Measurements from ENCODE around the gene NRXN3. TPM values are rescaled to one million over a fixed set of nuclear protein-coding genes. Genes with fewer than 3 reads are reported as not detected.

Gene NRXN3
- total RNA-seq, 1 experiment from 2014 or later: 1.1 TPM

DNA sequence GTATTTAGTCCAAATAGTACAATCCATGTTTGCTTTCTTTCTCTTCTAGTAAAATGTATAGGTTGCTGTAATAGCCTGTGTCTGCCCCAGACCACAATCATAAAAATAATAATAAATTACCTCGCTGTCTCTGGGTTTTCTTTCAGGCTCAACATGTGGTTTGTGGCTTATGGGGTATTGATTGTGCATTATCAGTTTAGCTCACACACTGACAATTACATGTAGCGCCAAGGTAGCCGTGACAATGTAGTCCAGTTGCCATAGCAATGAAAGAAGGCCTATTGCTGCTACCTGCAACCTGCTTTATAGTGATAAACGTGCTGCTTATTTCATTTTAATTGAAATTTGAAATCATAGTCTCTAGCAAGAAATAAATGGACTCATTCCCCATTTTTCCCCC lies 1009.8 kb downstream of the NRXN3 start:
- POLR2A ChIA-PET (ENCODE audit: unreplicated experiment): no interaction called here
- no peak for ATAC-seq
- no peak overlapping the region for H3K27ac ChIP-seq (ENCODE audit: low read length)

DNA sequence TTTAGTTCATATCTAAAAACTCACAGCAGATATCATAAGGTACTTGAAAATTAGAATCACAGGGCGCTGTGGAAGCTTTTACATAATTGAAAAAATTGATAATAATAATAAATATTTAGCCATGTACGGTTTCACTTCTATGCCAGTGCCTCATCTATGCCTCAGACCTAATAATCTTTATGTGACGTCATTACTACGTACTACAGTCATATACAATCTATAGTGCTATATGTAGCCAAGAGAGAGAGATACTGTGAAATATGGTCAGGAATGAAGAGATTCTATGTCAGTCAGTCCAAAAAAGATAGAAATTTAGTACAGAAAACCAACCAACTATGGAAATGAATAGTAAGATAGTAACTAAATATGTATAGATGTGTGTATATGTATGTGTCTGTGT lies 1010.5 kb downstream of the NRXN3 start:
- no TSS peak for BruUV-seq (replicated peaks)

More for the DNA sequence above, 1009.8 kb downstream of the NRXN3 start:
- H2AFZ ChIP-seq (ENCODE audit: low read length): no peak overlapping the region
- no peaks in the 10 kb centered on the region for H3K9me2 ChIP-seq (replicated peaks; ENCODE audit: low read length)
- no peak overlapping the region for H3K9ac ChIP-seq (ENCODE audit: low read length)
- H3F3A ChIP-seq (ENCODE audit: low read length, unreplicated experiment): no peaks in the 10 kb centered on the region
- no peak for DNase-seq
- TF ChIP-seq EZH2phosphoT487 (IDR thresholded peaks at IDR 0.05; ENCODE audit: borderline replicate concordance, low read length) (no peak), EZH2 (IDR thresholded peaks at IDR 0.05; ENCODE audit: low read length, unreplicated experiment) (no peak)
- TF ChIP-seq, protein P1, sequence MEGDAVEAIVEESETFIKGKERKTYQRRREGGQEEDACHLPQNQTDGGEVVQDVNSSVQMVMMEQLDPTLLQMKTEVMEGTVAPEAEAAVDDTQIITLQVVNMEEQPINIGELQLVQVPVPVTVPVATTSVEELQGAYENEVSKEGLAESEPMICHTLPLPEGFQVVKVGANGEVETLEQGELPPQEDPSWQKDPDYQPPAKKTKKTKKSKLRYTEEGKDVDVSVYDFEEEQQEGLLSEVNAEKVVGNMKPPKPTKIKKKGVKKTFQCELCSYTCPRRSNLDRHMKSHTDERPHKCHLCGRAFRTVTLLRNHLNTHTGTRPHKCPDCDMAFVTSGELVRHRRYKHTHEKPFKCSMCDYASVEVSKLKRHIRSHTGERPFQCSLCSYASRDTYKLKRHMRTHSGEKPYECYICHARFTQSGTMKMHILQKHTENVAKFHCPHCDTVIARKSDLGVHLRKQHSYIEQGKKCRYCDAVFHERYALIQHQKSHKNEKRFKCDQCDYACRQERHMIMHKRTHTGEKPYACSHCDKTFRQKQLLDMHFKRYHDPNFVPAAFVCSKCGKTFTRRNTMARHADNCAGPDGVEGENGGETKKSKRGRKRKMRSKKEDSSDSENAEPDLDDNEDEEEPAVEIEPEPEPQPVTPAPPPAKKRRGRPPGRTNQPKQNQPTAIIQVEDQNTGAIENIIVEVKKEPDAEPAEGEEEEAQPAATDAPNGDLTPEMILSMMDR (conservative IDR thresholded peaks at IDR 0.05; ENCODE audit: low read depth, low read length): no peak
- H3K4me1 ChIP-seq (ENCODE audit: insufficient read depth, low read length): no peaks in the 10 kb centered on the region
- H3K27me3 ChIP-seq (ENCODE audit: low read length): peaks cover 4% of the 10 kb centered on the region; the same call in 1 of the 2 replicates
- H3K4me3 ChIP-seq (ENCODE audit: low read length): no peak overlapping the region
- no peak overlapping the region for H3K4me2 ChIP-seq (ENCODE audit: low read length)
- intact Hi-C loops (cut with micrococcal nuclease): no loop called here
- no TSS peak for BruUV-seq (replicated peaks)
- H3K36me3 ChIP-seq (ENCODE audit: low read depth, low read length): no peaks in the 10 kb centered on the region
- CTCF ChIA-PET: no interaction called here
- no peaks in the 10 kb centered on the region for H4K20me1 ChIP-seq (ENCODE audit: low read length)
- no peaks in the 10 kb centered on the region for H3K79me2 ChIP-seq (ENCODE audit: low read length)
- H3K9me3 ChIP-seq (ENCODE audit: low read length): no peaks in the 10 kb centered on the region

DNA sequence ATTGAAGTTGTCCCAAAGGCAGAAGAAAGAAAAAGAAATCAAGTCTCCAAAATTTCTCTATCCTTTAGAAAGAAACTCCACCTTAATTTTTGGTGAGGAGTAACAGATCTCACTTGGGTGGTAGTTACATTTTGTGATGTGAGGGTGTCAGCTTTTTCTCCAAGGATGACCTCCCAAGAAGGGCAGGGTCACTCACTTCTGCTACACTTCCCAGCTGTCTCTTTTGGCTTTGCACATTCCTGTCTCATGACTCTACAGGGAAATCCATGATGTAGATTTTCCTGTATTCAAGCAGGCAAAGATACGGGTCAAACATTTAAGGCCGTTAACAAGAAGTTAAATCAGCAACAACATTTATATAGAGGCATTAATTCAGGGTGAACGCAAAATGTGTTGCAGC lies 1016.4 kb downstream of the NRXN3 start:
- ATAC-seq (no peak), DNase-seq (no peak)
- Histone ChIP-seq H3F3A (ENCODE audit: low read length, unreplicated experiment) (no peaks in the 10 kb centered on the region), H4K20me1 (ENCODE audit: low read length) (no peaks in the 10 kb centered on the region), H3K36me3 (ENCODE audit: low read depth, low read length) (no peaks in the 10 kb centered on the region), H2AFZ (ENCODE audit: low read length) (no peak overlapping the region), H3K4me1 (ENCODE audit: insufficient read depth, low read length) (no peaks in the 10 kb centered on the region), H3K4me3 (ENCODE audit: low read length) (no peak overlapping the region), H3K9ac (ENCODE audit: low read length) (no peak overlapping the region), H3K9me2 (replicated peaks; ENCODE audit: low read length) (no peaks in the 10 kb centered on the region), H3K27ac (ENCODE audit: low read length) (no peak overlapping the region), H3K79me2 (ENCODE audit: low read length) (no peaks in the 10 kb centered on the region), H3K9me3 (ENCODE audit: low read length) (no peaks in the 10 kb centered on the region), H3K27me3 (ENCODE audit: low read length) (no peaks in the 10 kb centered on the region), H3K4me2 (ENCODE audit: low read length) (no peak overlapping the region)
- no peak for TF ChIP-seq EZH2 (IDR thresholded peaks at IDR 0.05; ENCODE audit: low read length, unreplicated experiment)
- no peak for TF ChIP-seq EZH2phosphoT487 (IDR thresholded peaks at IDR 0.05; ENCODE audit: borderline replicate concordance, low read length)
- TF ChIP-seq, protein P1 (conservative IDR thresholded peaks at IDR 0.05; ENCODE audit: low read depth, low read length): no peak
- POLR2A ChIA-PET (ENCODE audit: unreplicated experiment): no interaction called here
- intact Hi-C loops (cut with micrococcal nuclease): no loop called here
- BruUV-seq (replicated peaks): no TSS peak
- CTCF ChIA-PET: no interaction called here

More for the DNA sequence above, 1010.5 kb downstream of the NRXN3 start:
- no peaks in the 10 kb centered on the region for H3K36me3 ChIP-seq (ENCODE audit: low read depth, low read length)
- no peak overlapping the region for H3K27ac ChIP-seq (ENCODE audit: low read length)
- peaks cover 4% of the 10 kb centered on the region; the same call in 1 of the 2 replicates for H3K27me3 ChIP-seq (ENCODE audit: low read length)
- intact Hi-C loops (cut with micrococcal nuclease): no loop called here
- TF ChIP-seq, protein P1 (conservative IDR thresholded peaks at IDR 0.05; ENCODE audit: low read depth, low read length): no peak
- TF ChIP-seq EZH2phosphoT487 (IDR thresholded peaks at IDR 0.05; ENCODE audit: borderline replicate concordance, low read length): no peak
- no peak for TF ChIP-seq EZH2 (IDR thresholded peaks at IDR 0.05; ENCODE audit: low read length, unreplicated experiment)
- CTCF ChIA-PET: no interaction called here
- H4K20me1 ChIP-seq (ENCODE audit: low read length): no peaks in the 10 kb centered on the region
- no peaks in the 10 kb centered on the region for H3K9me2 ChIP-seq (replicated peaks; ENCODE audit: low read length)
- ATAC-seq: no peak
- H3K4me3 ChIP-seq (ENCODE audit: low read length): no peak overlapping the region
- no peaks in the 10 kb centered on the region for H3K79me2 ChIP-seq (ENCODE audit: low read length)
- H3K4me1 ChIP-seq (ENCODE audit: insufficient read depth, low read length): no peaks in the 10 kb centered on the region
- no peaks in the 10 kb centered on the region for H3K9me3 ChIP-seq (ENCODE audit: low read length)
- no peak overlapping the region for H2AFZ ChIP-seq (ENCODE audit: low read length)
- no peak overlapping the region for H3K9ac ChIP-seq (ENCODE audit: low read length)
- no peaks in the 10 kb centered on the region for H3F3A ChIP-seq (ENCODE audit: low read length, unreplicated experiment)
- H3K4me2 ChIP-seq (ENCODE audit: low read length): no peak overlapping the region
- POLR2A ChIA-PET (ENCODE audit: unreplicated experiment): no interaction called here
- DNase-seq: no peak
